GM12878 (cell line): ENCODE data around the gene NR1H4. TPM values are rescaled to one million over a fixed set of nuclear protein-coding genes. Genes with fewer than 3 reads are reported as not detected.

Experiments used
- ATAC-seq: fragments of 200-7000 bp; cut with Tn5 transposase; 3 replicates; pipeline ENCODE4 v1.9.1; 2020; ENCODE audit warnings: mild to moderate bottlenecking, moderate library complexity
- BruUV-seq: library from RNA; stranded (reverse); fragments of 400-500 nt; replicated peaks from 2 replicates; lab custom pipeline; 2021; lab: Mats Ljungman, UMichigan
- CTCF ChIA-PET: fragments of 300-600 bp; sonication (Branson Sonifier 250); formaldehyde crosslinking; extraction: SDS; loops from one replicate; lab custom pipeline; 2021; ENCODE audit warnings: inconsistent platforms; lab: Yijun Ruan, JAX
- POLR2A ChIA-PET: fragments of 350-600 bp; formaldehyde crosslinking; extraction: SDS; loops from one replicate; lab custom pipeline; 2021; ENCODE audit warnings: inconsistent platforms; lab: Charles Lee
- RAD21 ChIA-PET: fragments of 300-600 bp; sonication (Branson Sonifier 250); formaldehyde crosslinking; loops from one replicate; lab custom pipeline; 2023; ENCODE audit warnings: antibody characterized with exemption; ENCODE audit not compliant: unreplicated experiment; lab: Charles Lee
- SMC1A ChIA-PET: fragments of 300-600 bp; sonication (Branson Sonifier 250); formaldehyde crosslinking; loops from one replicate; lab custom pipeline; 2023; ENCODE audit not compliant: unreplicated experiment, uncharacterized antibody; lab: Charles Lee
- DNase-seq: peaks from one replicate; pipeline ENCODE4 v3.0.0-alpha.2; 2011; ENCODE audit warnings: low read depth, low spot score
- FAIRE-seq: peaks from 3 replicates; lab custom pipeline; 2011; peaks lifted over from hg19 to GRCh38; lab: Jason Lieb, UNC
- H2AFZ ChIP-seq: 2 replicates; pipeline ENCODE4 v1.6.0; 2011; ENCODE audit warnings: low read depth, low read length, control low read depth; ENCODE audit not compliant: control insufficient read depth
- H3K27ac ChIP-seq: 2 replicates; pipeline ENCODE4 v1.5.1; 2011; ENCODE audit warnings: control low read depth; ENCODE audit not compliant: control insufficient read depth, insufficient read depth
- H3K27me3 ChIP-seq, 2 experiments: replicated peaks in 1 of 2; 2 replicates each; pipeline versions ENCODE4 v1.6.0 to v1.6.1; 2011; ENCODE audit warnings: low read length in 1 of 2; ENCODE audit not compliant: control insufficient read depth in 2 of 2, insufficient read depth in 2 of 2
- H3K36me3 ChIP-seq, 2 experiments: 2 replicates each; pipeline ENCODE4 v1.5.1; 2011; ENCODE audit warnings: low read length in 1 of 2; ENCODE audit not compliant: control insufficient read depth in 2 of 2, insufficient read depth in 2 of 2
- H3K4me1 ChIP-seq: 2 replicates; pipeline ENCODE4 v1.6.1; 2011; ENCODE audit warnings: mild to moderate bottlenecking, low read length, moderate library complexity, mixed read lengths; ENCODE audit not compliant: control insufficient read depth, insufficient read depth
- H3K4me2 ChIP-seq: 2 replicates; pipeline ENCODE4 v1.6.0; 2011; ENCODE audit warnings: control low read depth; ENCODE audit not compliant: control insufficient read depth, insufficient read depth
- H3K4me3 ChIP-seq: fragments of 200-600 bp; sonication (generic); 2 replicates; pipeline ENCODE4 v1.5.1; 2016
- H3K79me2 ChIP-seq: 2 replicates; pipeline ENCODE4 v1.6.0; 2011; ENCODE audit warnings: low read length; ENCODE audit not compliant: control insufficient read depth, insufficient read depth
- H3K9ac ChIP-seq: 2 replicates; pipeline ENCODE4 v1.8.0; 2011; ENCODE audit warnings: low read length, control low read depth, mixed read lengths; ENCODE audit not compliant: control insufficient read depth, insufficient read depth
- H3K9me3 ChIP-seq: replicated peaks from 3 replicates; pipeline ENCODE4 v1.5.1; 2011; ENCODE audit warnings: mild to moderate bottlenecking, low read length; ENCODE audit not compliant: control insufficient read depth, insufficient read depth
- H4K20me1 ChIP-seq: 2 replicates; pipeline ENCODE4 v1.6.0; 2011; ENCODE audit not compliant: control insufficient read depth, insufficient read depth
- ATF7 ChIP-seq: fragments of 450-650 bp; IDR thresholded peaks from 2 replicates; pipeline ENCODE4 v1.6.1; 2016; ENCODE audit warnings: low read depth, mild to moderate bottlenecking
- CBX3 ChIP-seq: fragments of 200-600 bp; sonication (generic); IDR thresholded peaks from 2 replicates; pipeline ENCODE4 v1.6.1; 2016; ENCODE audit warnings: low read depth, borderline replicate concordance
- CEBPB ChIP-seq, 2 experiments: fragments of 150-350 bp in 1 of 2; IDR thresholded peaks; 2 replicates each; pipeline ENCODE4 v1.6.1; 2012 to 2014; ENCODE audit warnings: low read depth in 2 of 2, low read length in 2 of 2, borderline replicate concordance in 1 of 2, inconsistent platforms in 1 of 2
- CREB1 ChIP-seq: IDR thresholded peaks from 2 replicates; pipeline ENCODE4 v1.6.1; 2012; ENCODE audit warnings: low read depth, mild to moderate bottlenecking, inconsistent platforms
- EP300 ChIP-seq, 2 experiments: fragments of 150-350 bp in 1 of 2; IDR thresholded peaks; 2 replicates each; pipeline ENCODE4 v1.6.1; 2011 to 2012; ENCODE audit warnings: low read depth in 2 of 2, low read length in 2 of 2, borderline replicate concordance in 1 of 2, improper control_type of control experiment in 1 of 2, inconsistent platforms in 1 of 2; ENCODE audit not compliant: control insufficient read depth in 1 of 2
- FOXK2 ChIP-seq: fragments of 450-650 bp; IDR thresholded peaks from 2 replicates; pipeline ENCODE4 v1.6.1; 2017; ENCODE audit warnings: mild to moderate bottlenecking, moderate library complexity
- HCFC1 ChIP-seq: fragments of 150-350 bp; IDR thresholded peaks from 2 replicates; pipeline ENCODE4 v1.6.1; 2014; ENCODE audit warnings: low read length
- IKZF2 ChIP-seq, 2 experiments: fragments of 450-650 bp; IDR thresholded peaks; 2 replicates each; pipeline ENCODE4 v1.6.1; 2017; ENCODE audit warnings: mild to moderate bottlenecking in 2 of 2, moderate library complexity in 2 of 2
- MEF2A ChIP-seq: IDR thresholded peaks from 2 replicates; pipeline ENCODE4 v1.6.1; 2011; ENCODE audit warnings: low read depth, mild to moderate bottlenecking, low read length, moderate library complexity; ENCODE audit not compliant: insufficient read depth
- NBN ChIP-seq: fragments of 450-650 bp; IDR thresholded peaks from 2 replicates; pipeline ENCODE4 v1.6.1; 2016
- NR2C1 ChIP-seq: fragments of 450-650 bp; IDR thresholded peaks from 2 replicates; pipeline ENCODE4 v1.6.1; 2017; ENCODE audit warnings: antibody characterized with exemption, mild to moderate bottlenecking, moderate library complexity
- NR2C2 ChIP-seq: IDR thresholded peaks from 2 replicates; pipeline ENCODE4 v1.6.1; 2011; ENCODE audit warnings: borderline replicate concordance, low read depth; ENCODE audit not compliant: control insufficient read depth, insufficient read length
- NR2F1 ChIP-seq: fragments of 450-650 bp; conservative IDR thresholded peaks from 2 replicates; pipeline ENCODE4 v1.6.1; 2017; ENCODE audit warnings: mild to moderate bottlenecking
- RCOR1 ChIP-seq: conservative IDR thresholded peaks from 2 replicates; pipeline ENCODE4 v1.6.1; 2012; ENCODE audit warnings: low read depth, low read length, improper control_type of control experiment
- SRF ChIP-seq, 2 experiments: IDR thresholded peaks; 2 replicates each; pipeline ENCODE4 v1.6.1; 2011; ENCODE audit warnings: low read depth in 2 of 2, low read length in 2 of 2, mild to moderate bottlenecking in 1 of 2, moderate library complexity in 1 of 2
- STAT3 ChIP-seq: IDR thresholded peaks from 2 replicates; pipeline ENCODE4 v1.6.1; 2011; ENCODE audit warnings: low read depth, low read length, improper control_type of control experiment
- WGBS: methylation state at CpG from one replicate; pipeline ENCODE4 v1.1.6; 2016; ENCODE audit warnings: low lambda C conversion rate; ENCODE audit not compliant: insufficient replicate concordance, insufficient coverage; ENCODE audit errors: missing lambda C conversion rate; 5-methylcytosine and 5-hydroxymethylcytosine counted together
- in situ Hi-C: fragments of 300-500 bp; cut with MboI; formaldehyde crosslinking; loops from 9 replicates; pipeline ENCODE4 v1.14.3; 2018; ENCODE audit warnings: mixed read lengths
- intact Hi-C: fragments of 100-400 bp; cut with micrococcal nuclease; formaldehyde crosslinking; loops from one replicate; pipeline ENCODE4 v1.14.2; 2022; ENCODE audit not compliant: unreplicated experiment
- polyA plus RNA-seq, 11 experiments: library from polyadenylated mRNA; depleted of rRNA in 4 of 11; unstranded in 6 of 11; stranded (reverse) in 5 of 11; fragments of >200 nt; fragmentation: Nextera tagmentation in 4 of 11; fragmentation: Illumina TruSeq in 1 of 11; extraction: Ambion mirVana in 4 of 11; extraction: Trizol in 1 of 11; gene quantifications; 1 replicate in 1 of 11; 2 replicates in 10 of 11; pipeline versions ENCODE4 v1.2.1 to v1.2.3, GENCODE V29; 2011 to 2016; ENCODE audit warnings: inconsistent platforms in 2 of 11, missing spikeins in 2 of 11, low read depth in 1 of 11
- total RNA-seq, 4 experiments: library from RNA; depleted of rRNA in 3 of 4; stranded (reverse); fragments of >200 nt in 3 of 4; fragmentation: Illumina TruSeq in 1 of 4; extraction: Trizol in 1 of 4; gene quantifications; 2 replicates each; pipeline versions ENCODE4 v1.2.1 to v1.2.3, GENCODE V29; 2013 to 2021
- TF ChIP-seq, protein P1 (sequence below): IDR thresholded peaks from 2 replicates; pipeline ENCODE4 v1.6.1; 2011; ENCODE audit warnings: low read depth, low read length, improper control_type of control experiment, borderline replicate concordance
- TF ChIP-seq, protein P2 (sequence below): IDR thresholded peaks from 2 replicates; pipeline ENCODE4 v1.6.1; 2012; ENCODE audit warnings: mild to moderate bottlenecking, low read depth, low read length
- TF ChIP-seq, protein P3 (sequence below): fragments of 450-650 bp; IDR thresholded peaks from 2 replicates; pipeline ENCODE4 v1.6.1; 2014; ENCODE audit warnings: mild to moderate bottlenecking

NR1H4 gene
- total and polyA plus RNA-seq, 10 of the 15 experiments (the other 5 are each of a cell fraction or from before 2014, with no cell fraction given) = 0.04 TPM; not detected in 9

DNA sequence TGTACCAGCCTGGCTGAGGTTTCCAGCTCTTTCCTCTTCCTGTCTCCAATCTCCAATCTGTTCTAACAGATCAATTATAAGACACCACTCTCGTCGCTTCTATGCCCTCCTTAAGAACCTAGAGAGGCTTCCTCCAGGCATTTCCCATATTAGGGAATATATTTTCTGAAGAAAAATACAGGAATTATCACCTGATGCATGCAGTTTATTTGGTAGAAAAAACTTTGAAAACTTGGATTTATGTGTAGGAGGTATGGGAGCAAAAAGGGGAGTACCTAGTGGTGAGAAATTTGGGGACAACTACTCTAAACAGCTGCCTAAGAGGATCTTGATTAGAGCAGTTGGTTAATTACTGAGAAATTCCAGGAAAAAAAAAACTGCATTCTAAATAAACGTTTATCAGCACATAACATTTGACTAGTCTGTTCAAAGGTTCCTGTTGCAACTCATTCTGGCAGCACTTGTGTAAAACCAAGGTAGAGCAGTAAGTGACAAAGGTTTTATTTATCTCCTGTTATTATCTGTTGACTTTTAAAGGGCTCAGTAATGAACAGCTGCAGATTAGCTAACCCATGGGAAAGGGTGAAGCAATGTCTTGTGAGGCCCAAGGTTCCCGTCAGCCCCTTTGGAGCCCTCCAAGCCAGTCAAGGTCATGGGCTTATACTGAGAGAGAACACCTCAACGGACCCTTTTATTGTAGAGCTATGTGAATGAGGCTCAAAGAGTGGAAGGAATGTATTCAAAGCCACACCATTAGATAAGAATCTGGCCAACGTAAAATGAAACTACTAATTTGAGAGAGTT, 36.4 kb upstream of the NR1H4 start:
- TF ChIP-seq FOXK2 (no peak), MEF2A (no peak), NBN (no peak), CBX3 (no peak), RCOR1 (no peak), SRF (IDR thresholded peaks at IDR 0.05; ENCODE audit: low read depth in 2 of 2, low read length in 2 of 2) (no peak), NR2F1 (no peak), NR2C1 (no peak), HCFC1 (no peak), EP300 (IDR thresholded peaks at IDR 0.05; ENCODE audit: borderline replicate concordance in 1 of 2, control insufficient read depth in 1 of 2, low read depth in 2 of 2, low read length in 2 of 2) (no peak), NR2C2 (no peak), CEBPB (IDR thresholded peaks at IDR 0.05; ENCODE audit: borderline replicate concordance in 1 of 2, low read depth in 2 of 2, low read length in 2 of 2) (no peak), STAT3 (no peak), CREB1 (no peak), IKZF2 (IDR thresholded peaks at IDR 0.05) (no peak), ATF7 (no peak)
- TF ChIP-seq, protein P1, sequence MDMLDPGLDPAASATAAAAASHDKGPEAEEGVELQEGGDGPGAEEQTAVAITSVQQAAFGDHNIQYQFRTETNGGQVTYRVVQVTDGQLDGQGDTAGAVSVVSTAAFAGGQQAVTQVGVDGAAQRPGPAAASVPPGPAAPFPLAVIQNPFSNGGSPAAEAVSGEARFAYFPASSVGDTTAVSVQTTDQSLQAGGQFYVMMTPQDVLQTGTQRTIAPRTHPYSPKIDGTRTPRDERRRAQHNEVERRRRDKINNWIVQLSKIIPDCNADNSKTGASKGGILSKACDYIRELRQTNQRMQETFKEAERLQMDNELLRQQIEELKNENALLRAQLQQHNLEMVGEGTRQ = no peak
- TF ChIP-seq, protein P2, sequence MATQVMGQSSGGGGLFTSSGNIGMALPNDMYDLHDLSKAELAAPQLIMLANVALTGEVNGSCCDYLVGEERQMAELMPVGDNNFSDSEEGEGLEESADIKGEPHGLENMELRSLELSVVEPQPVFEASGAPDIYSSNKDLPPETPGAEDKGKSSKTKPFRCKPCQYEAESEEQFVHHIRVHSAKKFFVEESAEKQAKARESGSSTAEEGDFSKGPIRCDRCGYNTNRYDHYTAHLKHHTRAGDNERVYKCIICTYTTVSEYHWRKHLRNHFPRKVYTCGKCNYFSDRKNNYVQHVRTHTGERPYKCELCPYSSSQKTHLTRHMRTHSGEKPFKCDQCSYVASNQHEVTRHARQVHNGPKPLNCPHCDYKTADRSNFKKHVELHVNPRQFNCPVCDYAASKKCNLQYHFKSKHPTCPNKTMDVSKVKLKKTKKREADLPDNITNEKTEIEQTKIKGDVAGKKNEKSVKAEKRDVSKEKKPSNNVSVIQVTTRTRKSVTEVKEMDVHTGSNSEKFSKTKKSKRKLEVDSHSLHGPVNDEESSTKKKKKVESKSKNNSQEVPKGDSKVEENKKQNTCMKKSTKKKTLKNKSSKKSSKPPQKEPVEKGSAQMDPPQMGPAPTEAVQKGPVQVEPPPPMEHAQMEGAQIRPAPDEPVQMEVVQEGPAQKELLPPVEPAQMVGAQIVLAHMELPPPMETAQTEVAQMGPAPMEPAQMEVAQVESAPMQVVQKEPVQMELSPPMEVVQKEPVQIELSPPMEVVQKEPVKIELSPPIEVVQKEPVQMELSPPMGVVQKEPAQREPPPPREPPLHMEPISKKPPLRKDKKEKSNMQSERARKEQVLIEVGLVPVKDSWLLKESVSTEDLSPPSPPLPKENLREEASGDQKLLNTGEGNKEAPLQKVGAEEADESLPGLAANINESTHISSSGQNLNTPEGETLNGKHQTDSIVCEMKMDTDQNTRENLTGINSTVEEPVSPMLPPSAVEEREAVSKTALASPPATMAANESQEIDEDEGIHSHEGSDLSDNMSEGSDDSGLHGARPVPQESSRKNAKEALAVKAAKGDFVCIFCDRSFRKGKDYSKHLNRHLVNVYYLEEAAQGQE = no peak
- TF ChIP-seq, protein P3, sequence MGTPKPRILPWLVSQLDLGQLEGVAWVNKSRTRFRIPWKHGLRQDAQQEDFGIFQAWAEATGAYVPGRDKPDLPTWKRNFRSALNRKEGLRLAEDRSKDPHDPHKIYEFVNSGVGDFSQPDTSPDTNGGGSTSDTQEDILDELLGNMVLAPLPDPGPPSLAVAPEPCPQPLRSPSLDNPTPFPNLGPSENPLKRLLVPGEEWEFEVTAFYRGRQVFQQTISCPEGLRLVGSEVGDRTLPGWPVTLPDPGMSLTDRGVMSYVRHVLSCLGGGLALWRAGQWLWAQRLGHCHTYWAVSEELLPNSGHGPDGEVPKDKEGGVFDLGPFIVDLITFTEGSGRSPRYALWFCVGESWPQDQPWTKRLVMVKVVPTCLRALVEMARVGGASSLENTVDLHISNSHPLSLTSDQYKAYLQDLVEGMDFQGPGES = no peak
- CTCF ChIA-PET = interaction anchor here (0.6 to 0.9 kb wide), 2 partner anchors 9 to 335 kb away, joined by 3 read pairs; no protein-coding TSS in a partner anchor
- H4K20me1 ChIP-seq = no peaks in the 10 kb centered on the region
- H3K9ac ChIP-seq = no peak overlapping the region
- SMC1A ChIA-PET = no interaction called here
- no peaks in the 10 kb centered on the region for H3K4me1 ChIP-seq
- intact Hi-C loops (no loop called here), in situ Hi-C loops (no loop called here)
- no peak overlapping the region for H3K27ac ChIP-seq
- H3K9me3 ChIP-seq = no peaks in the 10 kb centered on the region
- H3K4me3 ChIP-seq = no peak overlapping the region
- H3K27me3 ChIP-seq = no peaks in the 10 kb centered on the region
- no peak for DNase-seq
- 16% methylated on average over 6 of the region's 6 CpGs for WGBS
- H2AFZ ChIP-seq = no peak overlapping the region
- RAD21 ChIA-PET = no interaction called here
- H3K79me2 ChIP-seq = no peaks in the 10 kb centered on the region
- POLR2A ChIA-PET = interaction anchor here (0.6 kb wide), 1 partner anchor 33 kb away, joined by 3 read pairs; no protein-coding TSS in a partner anchor
- FAIRE-seq = no peak
- H3K36me3 ChIP-seq = no peaks in the 10 kb centered on the region
- no TSS peak for BruUV-seq
- no peak for ATAC-seq
- H3K4me2 ChIP-seq = no peak overlapping the region
